Mesangial cell (primary cell): Measurements from ENCODE around the gene KLHL41. TPM values are rescaled to one million over a fixed set of nuclear protein-coding genes. Genes with fewer than 3 reads are reported as not detected.

Experiments used
- total RNA-seq: library from RNA; depleted of rRNA; stranded (reverse); fragments of >200 nt; gene quantifications from 2 replicates; pipeline ENCODE4 v1.2.3, GENCODE V29; 2015

KLHL41 gene
- under 0.01 TPM in 2 replicates for total RNA-seq

GRCh38 chr2:169509298-169509885, at the start of gene KLHL41:
TSS of gene KLHL41 (plus strand) at chr2:169509702. CDS start at chr2:169509779, 77 bp downstream.

GRCh38 chr2:169479257-169480078, 30.0 kb upstream of the KLHL41 start, which contains the start of gene BBS5:
TSS of gene BBS5 (plus strand) at chr2:169479494. CDS start at chr2:169479554, 60 bp downstream.

GRCh38 chr2:169573160-169573973, 63.9 kb downstream of the KLHL41 start, which contains the start of gene FASTKD1:
TSS of gene FASTKD1 (minus strand) at chr2:169573865. CDS start at chr2:169572029, 1,836 bp downstream.

Other genes starting within 250 kb of the KLHL41 start
- under 0.01 and 6.1 TPM in 2 replicates for gene LRP2, start 147.2 kb upstream of the KLHL41 start, total RNA-seq
- gene BBS5, start 30.2 kb upstream of the KLHL41 start, total RNA-seq: 3.6 and 4.4 TPM in 2 replicates
- 7.2 and 8.3 TPM in 2 replicates for gene FASTKD1, start 64.2 kb downstream of the KLHL41 start, total RNA-seq
- gene PPIG, start 74.6 kb downstream of the KLHL41 start, total RNA-seq: 11.2 and 11.6 TPM in 2 replicates
- gene CFAP210, start 184.7 kb downstream of the KLHL41 start, total RNA-seq: under 0.01 TPM in 1 of 2 replicates, not detected in the other
- gene PHOSPHO2, start 184.8 kb downstream of the KLHL41 start, total RNA-seq: 2.5 and 3.6 TPM in 2 replicates
- gene KLHL23, start 224.1 kb downstream of the KLHL41 start, total RNA-seq: 9.4 and 14.3 TPM in 2 replicates